Stomach (tissue), 9 donors: Measurements from ENCODE around the gene TM6SF1. TPM values are rescaled to one million over a fixed set of nuclear protein-coding genes. Genes with fewer than 3 reads are reported as not detected.
"Not testable (repeated sequence)": the region's sequence is repeated elsewhere in the genome, so short reads cannot be mapped to it uniquely, and the experiment has no call there.

Experiments used
- DNase-seq, 2 donors: peaks; one replicate each; pipeline versions ENCODE4 v3.0.0 to v3.0.0-alpha.2; 2013 to 2019
- H3K27ac ChIP-seq, 5 donors: fragments of 200-600 bp in 4 of 5; sonication (generic) in 4 of 5; one replicate each; pipeline ENCODE4 v1.5.1; 2013 to 2019; ENCODE audit warnings: mild to moderate bottlenecking in 1 of 5, moderate library complexity in 1 of 5
- H3K27me3 ChIP-seq, 3 donors: fragments of 200-600 bp; sonication (generic); one replicate each; pipeline ENCODE4 v1.5.1; 2017 to 2019; ENCODE audit warnings: mixed run types in 1 of 3
- H3K36me3 ChIP-seq, 4 donors: fragments of 200-600 bp; sonication (generic); 1 replicate in 3 of 4; 2 replicates in 1 of 4; pipeline ENCODE4 v1.5.1; 2016 to 2019
- H3K4me1 ChIP-seq, 4 donors: fragments of 200-600 bp; sonication (generic); one replicate each; pipeline ENCODE4 v1.5.1; 2016 to 2019
- H3K4me3 ChIP-seq, 4 donors: fragments of 200-600 bp; sonication (generic) in 3 of 4; one replicate each; pipeline ENCODE4 v1.5.1; 2016 to 2019; ENCODE audit warnings: mild to moderate bottlenecking in 1 of 4
- H3K9me3 ChIP-seq, 4 donors: fragments of 200-600 bp; sonication (generic); one replicate each; pipeline ENCODE4 v1.5.1; 2016 to 2019
- EP300 ChIP-seq: sonication (generic); formaldehyde crosslinking; IDR thresholded peaks from one replicate; pipeline ENCODE4 v1.6.1; 2017; ENCODE audit warnings: antibody characterized with exemption
- POLR2A ChIP-seq, 4 donors: fragments of 450-650 bp; IDR thresholded peaks; one replicate each; pipeline ENCODE4 v1.6.1; 2016; ENCODE audit warnings: antibody characterized with exemption in 4 of 4, control low read depth in 2 of 4, mild to moderate bottlenecking in 1 of 4, moderate library complexity in 1 of 4
- POLR2AphosphoS5 ChIP-seq, 3 donors: sonication (generic); formaldehyde crosslinking; IDR thresholded peaks; one replicate each; pipeline ENCODE4 v1.6.1; 2016; ENCODE audit warnings: antibody characterized with exemption in 3 of 3
- WGBS, 5 donors: extraction: QIAGEN DNeasy Blood & Tissue Kit in 3 of 5; methylation state at CpG; one replicate each; pipeline versions ENCODE4 v1.1.5 to v1.1.7; 2013 to 2018; 5-methylcytosine and 5-hydroxymethylcytosine counted together
- intact Hi-C: fragments of 100-400 bp; cut with DNase I; formaldehyde crosslinking; loops from one replicate; pipeline ENCODE4 v1.15.1; 2023; ENCODE audit warnings: low total_unique reads
- polyA plus RNA-seq, 3 donors: library from polyadenylated mRNA; stranded (reverse); fragments of 200-250 nt; gene quantifications; one replicate each; pipeline ENCODE4 v1.2.3, GENCODE V29; 2013
- total RNA-seq, 5 donors: library from RNA; depleted of rRNA; stranded (reverse); fragments of >200 nt; gene quantifications; one replicate each; pipeline versions ENCODE4 v1.1.0 to v1.2.3, GENCODE V29; 2014 to 2016
- TF ChIP-seq, protein P1 (sequence below), 7 experiments: fragments of 450-650 bp in 4 of 7; fragments of 200-600 bp in 3 of 7; sonication (generic) in 3 of 7; IDR thresholded peaks; one replicate each; pipeline ENCODE4 v1.5.1; 2016 to 2019; ENCODE audit warnings: antibody characterized with exemption in 7 of 7, control low read depth in 2 of 7, mild to moderate bottlenecking in 1 of 7
- donor health status: healthy with polysubstance abuse.
- donor health status: Bipolar disorder and iron deficiency.
- donor health status: healthy.

TM6SF1 gene
- total and polyA plus RNA-seq, 8 donors, result 0.75 to 7.7 (median 2.1) TPM; not detected in 3

DNA sequence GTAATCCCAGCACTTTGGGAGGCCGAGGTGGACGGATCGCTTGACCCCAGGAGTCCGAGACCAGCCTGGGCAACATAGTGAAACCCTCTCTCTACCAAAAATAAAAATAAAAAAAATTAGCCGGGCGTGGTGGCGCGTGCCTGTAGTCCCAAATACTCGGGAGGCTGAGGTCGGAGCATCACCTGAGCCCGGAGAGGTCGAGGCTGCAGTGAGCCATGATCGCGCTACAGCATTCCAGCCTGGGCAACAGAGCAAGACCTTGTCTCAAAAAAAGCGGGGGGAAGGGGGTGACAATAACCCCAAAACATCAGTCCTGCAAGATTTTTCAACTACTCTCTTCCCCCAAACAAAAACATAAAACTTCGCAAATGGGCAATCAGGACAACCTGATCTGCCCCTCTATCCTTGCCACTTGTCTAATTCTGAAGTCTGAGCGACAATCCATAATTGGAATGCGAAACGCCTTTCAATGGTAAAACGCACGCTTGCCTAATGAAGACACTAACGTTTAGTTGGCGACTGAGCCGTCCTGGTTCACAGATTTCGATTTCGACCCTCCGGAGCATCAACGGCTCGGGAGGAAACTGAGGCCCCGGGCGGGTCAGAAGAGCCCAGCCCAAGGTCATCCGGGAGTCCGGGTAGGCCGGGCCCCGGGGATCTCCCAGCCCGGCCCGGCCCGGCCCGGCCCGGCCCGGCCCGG lies 41.3 kb upstream of the TM6SF1 start:
- Histone ChIP-seq H3K27ac (peak overlapping the region; percentile 96 to 100 (median 97)), H3K4me3 (peak overlapping the region; percentile 83 to 98 (median 94)), H3K36me3 (peaks cover 0 to 4% (median 2%) of the 10 kb centered on the region in 4 donors), H3K27me3 (no peaks in the 10 kb centered on the region), H3K9me3 (peaks cover 0 to 4% (median 0%) of the 10 kb centered on the region in 4 donors), H3K4me1 (peaks cover 21 to 58% (median 55%) of the 10 kb centered on the region in 4 donors)
- peak in 1 of 2 donors; percentile 25 for DNase-seq
- intact Hi-C loops, result no loop called here
- 1 to 6% (median 3%) methylated on average over 21 to 42 of the region's 42 CpGs for WGBS, 5 donors
- TF ChIP-seq EP300, result no peak

DNA sequence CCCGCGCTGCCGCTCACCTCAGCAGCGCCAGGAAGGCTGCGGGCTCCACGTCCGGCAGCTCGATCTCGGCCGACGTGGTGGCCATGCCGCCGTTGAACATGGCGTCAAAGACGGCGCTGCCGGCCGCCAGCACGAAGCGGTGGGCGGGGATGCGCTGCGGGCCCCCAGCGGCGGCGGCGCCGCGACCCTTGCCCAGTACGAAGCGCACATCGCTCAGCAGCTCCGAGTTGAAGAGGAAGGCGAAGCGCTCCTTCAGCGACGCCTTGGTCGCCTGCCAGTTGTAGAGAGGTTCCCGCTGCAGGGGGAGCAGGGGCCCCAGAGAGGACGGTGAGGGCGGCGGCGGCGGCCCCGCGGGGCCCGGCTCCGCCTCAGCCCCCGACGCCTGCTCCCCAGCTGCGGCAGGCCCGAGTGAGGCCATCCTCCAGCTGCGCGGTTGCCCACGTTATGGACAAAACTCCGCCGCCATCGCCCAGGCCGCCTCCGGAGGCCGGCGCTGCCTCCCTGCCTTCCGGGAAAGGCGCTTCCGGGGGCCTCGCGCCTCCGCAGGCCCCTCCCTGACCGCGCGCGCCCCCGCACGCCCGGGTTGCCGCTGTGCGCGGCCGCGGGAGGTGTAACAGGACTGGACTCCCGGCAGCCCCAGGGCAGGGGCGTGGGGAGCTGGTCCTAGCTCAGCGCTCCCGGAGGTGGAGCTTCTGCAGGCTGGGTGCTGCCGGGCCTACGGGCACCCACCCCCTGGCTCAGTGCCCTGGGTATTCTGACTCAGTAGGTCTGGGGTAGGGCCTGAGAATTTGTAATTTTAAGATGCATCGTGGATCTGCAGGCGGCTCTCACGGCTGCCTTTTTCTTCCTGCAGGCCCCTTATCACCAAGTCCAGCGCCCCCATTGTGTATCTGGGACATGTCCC lies 40.5 kb upstream of the TM6SF1 start, which contains the start of gene BTBD1:
Gene BTBD1, minus strand, starts transcription at position 519 of the 904 bp plus-strand sequence. Its CDS starts 101 bp downstream, at position 418.
- WGBS, 5 donors, result 0 to 1% (median 0%) methylated on average over 9 to 90 of the region's 90 CpGs
- H3K27me3 ChIP-seq, result no peaks in the 10 kb centered on the region
- peaks cover 0 to 4% (median 0%) of the 10 kb centered on the region in 4 donors for H3K9me3 ChIP-seq
- H3K36me3 ChIP-seq, result peaks cover 0 to 4% (median 0%) of the 10 kb centered on the region in 4 donors
- DNase-seq, result peak; percentile 90 to 97
- intact Hi-C loops, result no loop called here
- H3K4me3 ChIP-seq, result peak within 1 kb of the TSS; percentile 83 to 98 (median 94)
- H3K27ac ChIP-seq, result peak within 1 kb of the TSS; percentile 96 to 100 (median 97)
- peak in 1 of 4 donors; percentile 71 for TF ChIP-seq POLR2A (IDR thresholded peaks at IDR 0.05)
- peak; percentile 70 to 97 (median 94) for TF ChIP-seq POLR2AphosphoS5 (IDR thresholded peaks at IDR 0.05)
- TF ChIP-seq, protein P1, sequence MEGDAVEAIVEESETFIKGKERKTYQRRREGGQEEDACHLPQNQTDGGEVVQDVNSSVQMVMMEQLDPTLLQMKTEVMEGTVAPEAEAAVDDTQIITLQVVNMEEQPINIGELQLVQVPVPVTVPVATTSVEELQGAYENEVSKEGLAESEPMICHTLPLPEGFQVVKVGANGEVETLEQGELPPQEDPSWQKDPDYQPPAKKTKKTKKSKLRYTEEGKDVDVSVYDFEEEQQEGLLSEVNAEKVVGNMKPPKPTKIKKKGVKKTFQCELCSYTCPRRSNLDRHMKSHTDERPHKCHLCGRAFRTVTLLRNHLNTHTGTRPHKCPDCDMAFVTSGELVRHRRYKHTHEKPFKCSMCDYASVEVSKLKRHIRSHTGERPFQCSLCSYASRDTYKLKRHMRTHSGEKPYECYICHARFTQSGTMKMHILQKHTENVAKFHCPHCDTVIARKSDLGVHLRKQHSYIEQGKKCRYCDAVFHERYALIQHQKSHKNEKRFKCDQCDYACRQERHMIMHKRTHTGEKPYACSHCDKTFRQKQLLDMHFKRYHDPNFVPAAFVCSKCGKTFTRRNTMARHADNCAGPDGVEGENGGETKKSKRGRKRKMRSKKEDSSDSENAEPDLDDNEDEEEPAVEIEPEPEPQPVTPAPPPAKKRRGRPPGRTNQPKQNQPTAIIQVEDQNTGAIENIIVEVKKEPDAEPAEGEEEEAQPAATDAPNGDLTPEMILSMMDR (IDR thresholded peaks at IDR 0.05), result peak in 1 of 7 experiments; percentile 11
- no peak for TF ChIP-seq EP300
- H3K4me1 ChIP-seq, result peaks cover 21 to 54% (median 49%) of the 10 kb centered on the region in 4 donors

DNA sequence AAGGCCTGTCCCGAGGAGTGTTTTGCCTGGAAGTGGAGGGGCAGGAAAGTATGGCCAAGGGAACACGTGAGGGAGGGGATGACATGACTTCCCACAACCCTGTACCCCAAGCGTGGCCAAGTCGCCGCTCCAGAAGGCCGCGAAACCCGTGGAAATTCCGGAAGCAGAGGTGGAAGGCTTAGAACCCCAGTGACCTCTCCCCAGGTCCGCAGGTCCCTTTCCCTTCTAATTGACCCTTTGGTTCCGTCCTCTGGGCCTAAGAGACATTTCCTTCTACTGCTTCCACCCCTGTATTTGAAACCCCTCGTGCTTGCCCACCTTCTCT lies 39.8 kb upstream of the TM6SF1 start:
- H3K9me3 ChIP-seq, result peaks cover 0 to 6% (median 2%) of the 10 kb centered on the region in 4 donors
- intact Hi-C loops, result no loop called here
- H3K4me3 ChIP-seq, result peak overlapping the region; percentile 83 to 98 (median 94)
- TF ChIP-seq POLR2A (IDR thresholded peaks at IDR 0.05), result no peak
- TF ChIP-seq EP300, result no peak
- no peak for TF ChIP-seq POLR2AphosphoS5 (IDR thresholded peaks at IDR 0.05)
- TF ChIP-seq, protein P1 (IDR thresholded peaks at IDR 0.05), result no peak
- DNase-seq, result no peak
- peak overlapping the region; percentile 96 to 100 (median 97) for H3K27ac ChIP-seq
- H3K36me3 ChIP-seq, result no peaks in the 10 kb centered on the region
- WGBS, 5 donors, result 63 to 67% (median 64%) methylated on average over 12 of the region's 12 CpGs
- H3K4me1 ChIP-seq, result peaks cover 21 to 51% (median 43%) of the 10 kb centered on the region in 4 donors
- H3K27me3 ChIP-seq, result no peaks in the 10 kb centered on the region

DNA sequence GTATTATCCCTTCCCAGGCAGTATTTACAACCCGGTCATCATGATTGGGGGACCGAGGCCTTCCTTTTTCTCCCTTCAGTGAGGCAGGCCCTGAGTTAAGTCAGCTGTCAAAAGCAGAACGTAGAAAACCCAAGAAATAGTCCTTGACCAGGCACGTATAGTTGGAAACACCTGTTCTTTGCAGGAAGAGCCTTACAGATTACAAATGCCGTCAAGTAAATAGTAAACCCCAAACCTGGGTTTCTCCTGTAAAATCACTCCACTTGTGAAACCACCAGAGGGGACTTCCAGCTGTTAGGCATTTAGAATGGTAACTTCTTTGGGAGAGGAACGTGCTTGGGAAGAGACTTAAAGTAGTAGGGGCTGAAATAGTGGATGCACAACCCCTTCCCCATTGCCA lies 39.4 kb upstream of the TM6SF1 start:
- 81 to 87% (median 83%) methylated on average over 6 of the region's 6 CpGs for WGBS, 5 donors
- TF ChIP-seq EP300 (no peak), POLR2A (IDR thresholded peaks at IDR 0.05) (no peak), POLR2AphosphoS5 (IDR thresholded peaks at IDR 0.05) (no peak)
- TF ChIP-seq, protein P1 (IDR thresholded peaks at IDR 0.05), result no peak
- intact Hi-C loops, result no loop called here

DNA sequence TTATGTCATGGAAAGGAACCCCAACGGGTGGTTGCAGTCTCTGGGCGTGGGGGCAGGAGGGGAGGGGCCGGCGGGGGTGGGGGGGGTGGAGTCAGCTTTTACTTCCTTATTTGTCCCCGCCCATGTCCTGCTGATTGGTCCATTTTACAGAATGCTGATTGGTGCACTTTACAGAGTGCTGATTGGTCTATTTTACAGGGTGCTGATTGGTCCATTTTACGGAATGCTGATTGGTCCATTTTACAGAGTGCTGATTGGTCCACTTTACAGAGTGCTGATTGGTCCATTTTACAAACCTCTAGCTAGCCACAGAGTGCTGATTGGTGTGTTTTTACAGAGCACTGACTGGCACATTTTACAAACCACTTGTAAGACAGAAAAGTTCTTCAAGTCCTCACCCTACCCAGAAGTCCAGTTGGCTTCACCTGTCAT lies 38.2 kb upstream of the TM6SF1 start:
- H3K4me3 ChIP-seq, H3K36me3 ChIP-seq, H3K27me3 ChIP-seq, intact Hi-C loops, H3K27ac ChIP-seq: not testable (repeated sequence)
- 46 to 67% (median 61%) methylated on average over 6 of the region's 6 CpGs for WGBS, 5 donors
- Histone ChIP-seq H3K9me3 (peaks cover 7 to 20% (median 13%) of the 10 kb centered on the region in 4 donors), H3K4me1 (peaks cover 11 to 35% (median 27%) of the 10 kb centered on the region in 4 donors)
- peak in 1 of 2 donors; percentile 9 for DNase-seq

More for the DNA sequence above, 39.4 kb upstream of the TM6SF1 start:
- H3K9me3 ChIP-seq, result peaks cover under 1 to 10% (median 4%) of the 10 kb centered on the region in 4 donors
- H3K27me3 ChIP-seq, result no peaks in the 10 kb centered on the region
- peak in 1 of 2 donors; percentile 6 for DNase-seq
- H3K4me3 ChIP-seq, result no peak overlapping the region
- H3K36me3 ChIP-seq, result no peaks in the 10 kb centered on the region
- H3K4me1 ChIP-seq, result peaks cover 21 to 47% (median 38%) of the 10 kb centered on the region in 4 donors
- peak overlapping the region in 4 of 5 donors; percentile 96 to 99 (median 96) for H3K27ac ChIP-seq
